SK-N-MC (cell line): ENCODE measurements around the gene DBNDD2.

Source experiments
- FOXP2 ChIP-seq: optimal IDR thresholded peaks from 2 replicates; pipeline ENCODE3; 2011; ENCODE audit warnings: mild to moderate bottlenecking, moderate library complexity; ENCODE audit not compliant: insufficient read depth; ENCODE audit errors: extremely low read length, control extremely low read depth
- POLR2AphosphoS5 ChIP-seq: IDR thresholded peaks from 2 replicates; pipeline ENCODE4 v1.6.1; 2012; ENCODE audit warnings: mild to moderate bottlenecking, low read depth, low read length, borderline replicate concordance

DNA sequence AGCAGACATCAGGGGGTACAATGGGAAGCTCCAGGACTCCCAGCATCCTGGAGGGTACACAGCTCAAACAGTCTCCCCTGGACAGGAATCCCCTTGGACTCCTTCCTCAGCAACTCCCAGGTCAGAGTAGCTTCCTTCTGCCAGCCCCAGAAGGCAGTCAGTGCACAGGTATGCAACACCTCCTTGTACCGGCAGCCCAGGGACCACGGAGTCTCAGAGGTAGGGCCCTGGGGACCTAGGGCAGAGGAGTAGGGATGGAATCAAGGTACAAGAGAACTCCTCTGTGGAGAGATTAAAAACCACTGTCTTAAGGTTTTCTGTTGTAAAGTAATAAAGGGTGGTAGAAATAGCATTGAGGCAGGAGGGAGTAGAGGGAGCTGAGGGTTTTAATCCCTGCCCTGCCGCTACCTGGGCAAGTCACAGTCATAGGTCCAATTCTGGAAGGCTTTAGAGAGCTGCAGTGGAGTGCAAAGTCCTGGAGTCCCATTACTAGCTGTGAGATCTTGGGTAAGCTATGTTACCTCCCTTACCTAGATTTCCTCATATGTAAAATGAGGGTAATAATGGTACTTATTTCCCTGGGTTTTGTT, 37.4 kb upstream of the DBNDD2 start:
- no peak for TF ChIP-seq FOXP2
- TF ChIP-seq POLR2AphosphoS5: no peak
